Measurements from ENCODE around the gene DRAP1.

DNA sequence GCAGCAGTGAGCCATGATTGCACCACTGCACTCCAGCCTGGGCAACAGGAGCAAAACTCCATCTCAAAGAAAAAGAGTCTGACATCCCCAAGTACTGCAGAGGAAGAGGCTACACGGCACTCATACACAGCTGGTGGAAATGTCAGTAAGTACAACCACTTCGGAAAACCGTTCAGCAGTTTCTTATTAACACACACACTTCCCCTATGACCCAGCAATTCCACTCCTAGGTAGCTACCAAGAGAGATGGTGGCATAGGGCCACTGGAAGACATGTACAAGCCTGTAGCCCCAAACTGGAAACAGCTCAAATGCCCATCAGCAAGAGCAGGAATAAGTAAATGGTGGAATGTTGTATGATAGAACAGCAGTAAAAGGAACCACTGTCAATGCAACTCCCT is 3.3 kb downstream of the DRAP1 start:
- TF ChIP-seq, protein P1, sequence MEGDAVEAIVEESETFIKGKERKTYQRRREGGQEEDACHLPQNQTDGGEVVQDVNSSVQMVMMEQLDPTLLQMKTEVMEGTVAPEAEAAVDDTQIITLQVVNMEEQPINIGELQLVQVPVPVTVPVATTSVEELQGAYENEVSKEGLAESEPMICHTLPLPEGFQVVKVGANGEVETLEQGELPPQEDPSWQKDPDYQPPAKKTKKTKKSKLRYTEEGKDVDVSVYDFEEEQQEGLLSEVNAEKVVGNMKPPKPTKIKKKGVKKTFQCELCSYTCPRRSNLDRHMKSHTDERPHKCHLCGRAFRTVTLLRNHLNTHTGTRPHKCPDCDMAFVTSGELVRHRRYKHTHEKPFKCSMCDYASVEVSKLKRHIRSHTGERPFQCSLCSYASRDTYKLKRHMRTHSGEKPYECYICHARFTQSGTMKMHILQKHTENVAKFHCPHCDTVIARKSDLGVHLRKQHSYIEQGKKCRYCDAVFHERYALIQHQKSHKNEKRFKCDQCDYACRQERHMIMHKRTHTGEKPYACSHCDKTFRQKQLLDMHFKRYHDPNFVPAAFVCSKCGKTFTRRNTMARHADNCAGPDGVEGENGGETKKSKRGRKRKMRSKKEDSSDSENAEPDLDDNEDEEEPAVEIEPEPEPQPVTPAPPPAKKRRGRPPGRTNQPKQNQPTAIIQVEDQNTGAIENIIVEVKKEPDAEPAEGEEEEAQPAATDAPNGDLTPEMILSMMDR (conservative IDR thresholded peaks at IDR 0.05; ENCODE audit: low read length), result no peak
- no peak for TF ChIP-seq EZH2phosphoT487 (IDR thresholded peaks at IDR 0.05; ENCODE audit: borderline replicate concordance, low read depth, low read length)

Measured in OCI-LY7 (cell line).